GM18507 (cell line): ENCODE data around the gene NXF3.
"Not testable (repeated sequence)": the region's sequence is repeated elsewhere in the genome, so short reads cannot be mapped to it uniquely, and the experiment has no call there.

Experiments used
- DNase-seq: peaks from one replicate; pipeline ENCODE4 v3.0.0; 2011; ENCODE audit warnings: low read depth; ENCODE audit not compliant: insufficient read length; ENCODE audit errors: extremely low spot score
- FAIRE-seq: peaks from 2 replicates; lab custom pipeline; 2011; peaks lifted over from hg19 to GRCh38; lab: Jason Lieb, UNC

NXF3 gene

GRCh38 chrX:103092942-103093341, at the start of gene NXF3:
NXF3 (minus strand) TSS chrX:103093143; CDS start chrX:103093023, 120 bp downstream.
- no peak for DNase-seq
- no peak for FAIRE-seq

GRCh38 chrX:103136528-103136927, 43.6 kb upstream of the NXF3 start:
- not testable (repeated sequence) for DNase-seq, FAIRE-seq

- no peak for DNase-seq
- FAIRE-seq: no peak
Measured at GRCh38 chrX:103124284-103124683, 31.3 kb upstream of the NXF3 start.

- DNase-seq (no peak), FAIRE-seq (no peak)
Measured at GRCh38 chrX:103120748-103121147, 27.8 kb upstream of the NXF3 start.

DNA sequence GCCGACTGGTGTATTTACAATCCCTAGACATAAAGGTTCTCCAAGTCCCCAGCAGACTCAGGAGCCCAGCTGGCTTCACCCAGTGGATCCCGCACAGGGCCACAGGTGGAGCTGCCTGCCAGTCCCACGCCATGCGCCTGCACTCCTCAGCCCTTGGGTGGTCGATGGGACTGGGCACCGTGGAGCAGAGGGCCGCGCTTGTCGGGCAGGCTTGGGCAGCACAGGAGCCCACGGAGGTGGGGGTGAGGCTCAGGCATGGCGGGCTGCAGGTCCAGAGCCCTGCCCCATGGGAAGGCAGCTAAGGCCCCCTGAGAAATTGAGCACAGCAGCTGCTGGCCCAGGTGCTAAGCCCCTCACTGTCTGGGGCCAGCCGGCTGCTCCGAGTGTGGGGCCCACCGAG, 24.0 kb upstream of the NXF3 start:
- FAIRE-seq: not testable (repeated sequence)

DNA sequence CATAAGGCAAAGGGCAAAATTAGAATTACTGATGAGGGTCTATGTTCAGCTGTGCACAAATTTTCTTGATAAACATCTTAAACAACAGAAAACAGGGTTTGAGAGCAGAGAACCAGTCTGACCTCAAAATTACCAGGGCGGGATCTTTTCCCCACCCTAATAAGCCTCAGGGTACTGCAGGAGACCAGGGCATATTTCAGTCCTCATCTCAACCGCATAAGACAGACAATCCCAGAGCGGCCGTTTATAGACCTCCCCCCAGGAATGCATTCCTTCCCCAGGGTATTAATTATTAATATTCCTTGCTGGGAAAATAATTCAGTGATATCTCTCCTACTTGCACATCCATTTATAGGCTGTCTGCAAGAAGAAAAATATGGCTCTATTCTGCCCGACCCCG, 16.6 kb upstream of the NXF3 start:
- FAIRE-seq, DNase-seq: not testable (repeated sequence)

More for the DNA sequence above, 24.0 kb upstream of the NXF3 start:
- DNase-seq: not testable (repeated sequence)

- no peak for FAIRE-seq
- no peak for DNase-seq
Measured at GRCh38 chrX:103107836-103108235, 14.9 kb upstream of the NXF3 start.

GRCh38 chrX:103107227-103107737, 14.3 kb upstream of the NXF3 start:
- FAIRE-seq: not testable (repeated sequence)

DNA sequence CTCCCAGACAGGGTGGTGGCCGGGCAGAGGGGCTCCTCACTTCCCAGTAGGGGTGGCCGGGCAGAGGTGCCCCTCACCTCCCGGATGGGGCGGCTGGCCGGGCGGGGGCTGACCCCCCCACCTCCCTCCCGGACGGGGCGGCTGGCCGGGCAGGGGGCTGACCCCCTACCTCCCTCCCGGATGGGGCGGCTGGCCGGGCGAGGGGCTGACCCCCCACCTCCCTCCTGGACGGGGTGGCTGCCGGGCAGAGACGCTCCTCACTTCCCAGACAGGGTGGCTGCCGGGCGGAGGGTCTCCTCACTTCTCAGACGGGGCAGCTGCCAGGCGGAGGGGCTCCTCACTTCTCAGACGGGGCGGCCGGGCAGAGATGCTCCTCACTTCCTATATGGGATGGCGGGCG, 11.4 kb upstream of the NXF3 start:
- FAIRE-seq, DNase-seq: not testable (repeated sequence)

More at GRCh38 chrX:103107227-103107737, 14.3 kb upstream of the NXF3 start:
- not testable (repeated sequence) for DNase-seq

- not testable (repeated sequence) for FAIRE-seq
Measured at GRCh38 chrX:103103866-103104265, 10.9 kb upstream of the NXF3 start.

DNA sequence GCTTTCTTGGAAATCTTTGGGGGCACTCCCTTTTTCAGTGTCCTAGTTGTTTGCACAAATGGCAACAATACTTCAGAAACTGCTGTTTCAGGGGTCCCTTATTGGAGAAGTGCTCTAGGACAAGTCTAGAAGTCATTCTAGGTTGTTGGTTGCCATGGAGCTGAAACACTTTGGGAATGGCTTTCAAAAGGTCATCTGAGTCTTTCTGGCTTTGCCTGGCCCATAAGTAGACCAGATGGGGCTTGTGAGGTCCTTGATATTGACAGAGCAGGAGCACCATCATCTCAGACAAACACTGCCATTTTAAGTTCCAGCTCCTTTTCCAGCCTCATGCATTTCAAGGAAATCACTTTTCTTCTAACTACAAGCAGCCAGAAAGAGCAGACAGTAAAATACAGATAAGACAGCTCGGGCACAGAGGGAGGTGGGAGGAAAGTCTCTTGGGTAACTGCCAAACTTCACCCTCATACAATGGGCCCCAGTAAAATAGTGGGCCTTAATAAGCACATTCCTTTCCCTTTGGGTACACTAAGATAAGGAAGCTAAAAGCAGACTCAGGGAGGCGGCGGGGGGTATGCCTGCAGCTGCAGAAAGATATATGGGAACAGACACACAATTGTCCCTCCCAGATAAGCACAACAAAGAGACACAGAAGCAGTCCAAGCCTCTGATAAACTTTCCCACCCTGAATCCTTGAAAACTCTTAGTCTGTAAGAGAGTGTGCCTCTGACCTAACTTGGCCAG, 8.5 kb upstream of the NXF3 start:
- FAIRE-seq: no peak
- DNase-seq: no peak

More at GRCh38 chrX:103103866-103104265, 10.9 kb upstream of the NXF3 start:
- not testable (repeated sequence) for DNase-seq

- DNase-seq (no peak), FAIRE-seq (no peak)
Measured at GRCh38 chrX:103100484-103100883, 7.5 kb upstream of the NXF3 start.

DNA sequence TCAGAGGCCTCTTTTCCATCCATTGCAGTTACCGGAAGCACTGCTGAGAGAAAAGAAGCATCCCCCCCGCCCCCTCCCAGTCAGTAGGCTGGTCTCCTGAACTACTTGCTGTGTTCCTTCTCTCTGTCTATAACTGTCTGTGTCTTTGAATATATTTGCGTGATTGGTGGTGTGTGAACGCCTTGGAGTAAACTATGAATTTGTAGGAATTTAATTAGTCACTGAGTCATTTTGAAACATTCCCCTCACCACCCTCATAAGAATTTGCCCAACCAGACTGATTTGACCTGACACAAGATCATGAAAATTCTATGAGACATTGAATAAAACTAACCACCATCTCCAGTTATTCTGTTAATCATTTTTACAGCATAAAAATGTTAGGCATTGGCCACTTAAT, 6.7 kb upstream of the NXF3 start:
- DNase-seq: no peak

GRCh38 chrX:103098488-103098887, 5.5 kb upstream of the NXF3 start:
- DNase-seq (no peak), FAIRE-seq (no peak)

More for the DNA sequence above, 6.7 kb upstream of the NXF3 start:
- no peak for FAIRE-seq

DNA sequence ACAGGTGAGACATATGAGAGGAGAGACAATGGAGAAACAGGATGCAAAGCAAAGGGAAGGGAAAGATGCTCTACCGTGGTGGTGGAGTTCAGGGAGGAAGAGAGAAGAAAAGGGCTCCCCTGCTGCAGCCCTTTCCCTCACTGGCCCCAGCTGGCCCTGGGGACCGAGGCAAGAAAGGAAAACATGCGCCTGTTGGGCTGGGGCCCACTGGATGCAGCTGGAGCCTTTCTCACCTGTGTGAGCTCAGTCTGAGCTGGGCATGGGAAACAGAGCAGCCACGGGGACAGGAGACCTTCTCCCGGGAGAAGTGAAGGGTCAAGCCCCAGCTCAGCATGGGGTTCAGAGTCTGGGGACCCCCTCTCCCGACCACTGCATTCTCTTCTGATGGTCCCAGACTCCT, 11.9 kb downstream of the NXF3 start:
- no peak for FAIRE-seq

DNA sequence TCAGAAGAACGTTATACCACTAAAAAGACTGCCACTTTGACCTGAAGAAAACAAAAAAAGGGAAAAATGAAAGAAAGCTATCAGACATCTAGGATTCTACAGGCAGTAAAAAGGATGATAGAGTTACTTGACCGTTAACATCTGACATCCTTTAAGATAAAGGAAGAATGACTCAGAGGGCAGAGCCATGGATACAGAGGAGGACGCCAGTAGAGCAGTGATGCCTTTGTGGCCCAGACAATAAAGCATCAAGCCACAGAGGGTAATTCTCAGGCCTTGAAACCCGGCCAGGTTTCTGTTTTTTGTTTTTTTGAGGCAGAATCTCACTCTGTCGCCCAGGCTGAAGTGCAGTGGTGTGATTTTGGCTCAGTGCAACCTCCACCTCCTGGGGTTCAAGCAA, 19.5 kb downstream of the NXF3 start:
- FAIRE-seq (no peak), DNase-seq (no peak)

More for the DNA sequence above, 11.9 kb downstream of the NXF3 start:
- no peak for DNase-seq

GRCh38 chrX:103066606-103067005, 26.3 kb downstream of the NXF3 start:
- no peak for FAIRE-seq
- DNase-seq: no peak

- FAIRE-seq (no peak), DNase-seq (no peak)
Measured at GRCh38 chrX:103063918-103064434, 29.0 kb downstream of the NXF3 start, which contains the start of gene BEX1. BEX1 (minus strand) TSS chrX:103064171; CDS start chrX:103063274, 897 bp downstream.

- DNase-seq (no peak), FAIRE-seq (no peak)
Measured at GRCh38 chrX:103063191-103063845, 29.6 kb downstream of the NXF3 start.

- DNase-seq (no peak), FAIRE-seq (no peak)
Measured at GRCh38 chrX:103061486-103061885, 31.5 kb downstream of the NXF3 start.
